Activated CD4-positive, alpha-beta T cell treated with anti-CD3 and anti-CD28 coated beads, Interleukin-2, amount 10 ng/mL, durations not matched to agents 24 days and 14 days (primary cell): ENCODE data around the gene PANK2. TPM values are rescaled to one million over a fixed set of nuclear protein-coding genes. Genes with fewer than 3 reads are reported as not detected.
"Not testable (repeated sequence)": the region's sequence is repeated elsewhere in the genome, so short reads cannot be mapped to it uniquely, and the experiment has no call there.

Experiments used
- DNase-seq: peaks from one replicate; pipeline ENCODE4 v3.0.0; 2022
- H3K27ac Mint-ChIP-seq: one replicate; pipeline ENCODE4 v1.8.0; 2022; ENCODE audit warnings: mild to moderate bottlenecking, mixed read lengths
- H3K27me3 Mint-ChIP-seq: one replicate; pipeline ENCODE4 v1.8.0; 2022; ENCODE audit warnings: mixed read lengths
- H3K36me3 Mint-ChIP-seq: one replicate; pipeline ENCODE4 v1.8.0; 2022; ENCODE audit warnings: low read depth, mild to moderate bottlenecking, mixed read lengths
- H3K4me1 Mint-ChIP-seq: one replicate; pipeline ENCODE4 v1.8.0; 2021; ENCODE audit warnings: mixed read lengths
- H3K4me3 Mint-ChIP-seq: one replicate; pipeline ENCODE4 v1.8.0; 2022; ENCODE audit warnings: mild to moderate bottlenecking, moderate library complexity, mixed read lengths
- H3K9me3 Mint-ChIP-seq: one replicate; pipeline ENCODE4 v1.8.0; 2021; ENCODE audit warnings: mixed read lengths
- intact Hi-C: fragments of 100-400 bp; cut with micrococcal nuclease; formaldehyde crosslinking; loops from one replicate; pipeline ENCODE4 v1.15.1; 2023
- total RNA-seq: library from RNA; stranded (reverse); gene quantifications from 2 replicates; pipeline ENCODE4 v1.2.3, GENCODE V29; 2022

PANK2 gene
- 45.4 and 52.2 TPM in 2 replicates for total RNA-seq

DNA sequence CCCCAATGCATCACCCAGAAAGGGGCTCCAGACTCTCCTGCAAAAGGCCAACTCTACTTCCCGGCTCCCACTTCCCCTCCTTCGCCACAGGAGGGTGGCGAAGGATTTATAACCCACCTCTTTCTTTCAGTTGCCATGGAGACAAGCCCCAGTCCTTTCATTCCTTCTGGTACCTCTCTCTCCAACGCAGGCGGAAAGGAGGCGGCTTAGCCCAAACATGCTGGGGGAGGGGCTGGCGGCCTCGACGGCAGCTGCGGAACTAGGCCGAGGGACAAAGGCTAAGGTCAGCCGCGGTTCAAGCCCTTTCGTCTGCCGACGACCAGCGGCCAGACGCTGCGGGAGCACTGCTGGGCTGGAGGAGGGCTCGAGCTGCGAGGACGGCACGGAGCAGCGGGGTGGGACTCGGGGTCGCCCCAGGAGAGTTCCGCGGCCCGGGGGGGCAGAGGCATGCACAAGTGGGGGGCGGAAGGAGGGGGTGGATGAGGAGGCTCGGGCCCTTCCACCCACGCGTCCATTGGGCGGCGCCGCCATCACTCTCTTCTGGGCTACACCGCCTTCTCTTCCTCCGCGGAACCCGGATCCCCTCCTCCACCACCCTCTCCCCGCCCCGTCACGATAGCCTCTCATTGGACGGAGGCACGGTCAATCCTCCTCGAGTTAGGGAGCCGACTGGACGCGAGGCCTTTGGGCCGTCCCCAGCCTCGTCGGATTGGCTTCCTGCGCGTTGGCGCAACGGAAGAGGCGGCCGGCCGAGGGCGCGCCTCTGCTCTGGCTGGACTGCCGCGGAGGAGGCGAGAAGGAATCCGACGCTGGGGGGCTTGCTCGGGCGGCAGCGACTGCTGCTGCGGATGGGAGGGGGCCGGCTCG lies at the start of gene PANK2:
TSS of gene PANK2 (plus strand) at position 766 of the 867 bp plus-strand sequence.
- H3K36me3 Mint-ChIP-seq: peaks cover 47% of the 10 kb centered on the region
- DNase-seq: peak; percentile 100
- no peaks in the 10 kb centered on the region for H3K9me3 Mint-ChIP-seq
- intact Hi-C loops: loop anchor here (1.0 to 5.0 kb wide), 6 partner anchors 18 to 194 kb away; partner anchors contain the start of genes AP5S1, CENPB and RNF24
- peak within 1 kb of the TSS; percentile 99 for H3K27ac Mint-ChIP-seq
- peaks cover 45% of the 10 kb centered on the region for H3K4me1 Mint-ChIP-seq
- H3K4me3 Mint-ChIP-seq: peak within 1 kb of the TSS; percentile 100
- H3K27me3 Mint-ChIP-seq: no peaks in the 10 kb centered on the region

DNA sequence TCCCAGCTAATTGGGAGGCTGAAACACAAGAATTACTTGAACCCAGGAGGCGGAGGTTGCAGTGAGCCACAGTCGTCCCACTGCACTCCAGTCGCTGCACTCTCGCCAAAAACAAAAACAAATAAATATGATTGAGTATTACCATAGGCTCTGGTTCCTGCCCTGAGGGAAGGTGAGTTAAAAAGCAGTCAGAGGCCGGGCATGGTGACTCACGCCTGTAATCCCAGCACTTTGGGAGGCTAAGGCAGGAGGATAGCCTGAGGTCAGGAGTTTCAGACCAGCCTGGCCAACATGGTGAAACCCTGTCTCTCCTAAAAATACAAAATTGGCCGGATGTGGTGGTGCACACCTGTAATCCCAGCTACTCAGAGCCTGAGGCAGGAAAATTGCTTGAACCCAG lies 49.0 kb upstream of the PANK2 start:
- H3K36me3 Mint-ChIP-seq, DNase-seq, H3K9me3 Mint-ChIP-seq, H3K27ac Mint-ChIP-seq, H3K4me3 Mint-ChIP-seq, H3K27me3 Mint-ChIP-seq, intact Hi-C loops: not testable (repeated sequence)
- H3K4me1 Mint-ChIP-seq: peaks cover 14% of the 10 kb centered on the region

DNA sequence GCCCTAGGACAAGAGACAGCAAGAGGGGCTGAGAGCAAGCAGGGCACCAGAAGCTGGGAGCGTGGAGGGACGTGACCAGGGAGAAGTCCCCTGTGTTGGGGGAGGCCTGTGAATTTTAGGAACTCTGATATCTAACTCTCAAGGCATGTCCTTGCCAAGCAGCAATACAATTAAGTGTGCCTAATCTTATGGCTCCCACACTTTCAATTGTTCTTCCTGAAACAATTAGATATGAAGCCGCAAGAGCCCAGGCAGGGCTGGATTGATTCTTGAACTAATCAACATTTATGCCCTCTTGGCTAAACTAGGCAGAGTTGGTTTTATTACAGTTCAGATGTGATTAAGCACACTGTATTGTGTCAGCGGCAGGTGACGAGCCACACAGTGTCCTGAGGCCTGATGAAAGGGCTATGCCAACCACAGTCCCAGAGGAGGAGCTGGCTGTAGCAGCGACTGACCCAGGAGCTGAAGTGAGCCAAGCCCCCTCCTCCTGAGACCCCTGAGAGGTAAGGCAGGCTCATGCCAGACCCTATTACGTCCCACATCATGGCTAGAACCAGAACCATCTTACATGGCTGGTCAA lies 46.7 kb upstream of the PANK2 start:
- no peak for DNase-seq
- Mint-ChIP-seq H3K9me3 (no peaks in the 10 kb centered on the region), H3K36me3 (no peaks in the 10 kb centered on the region), H3K4me1 (peaks cover 21% of the 10 kb centered on the region), H3K27ac (no peak overlapping the region), H3K4me3 (no peak overlapping the region), H3K27me3 (no peaks in the 10 kb centered on the region)
- intact Hi-C loops: no loop called here

DNA sequence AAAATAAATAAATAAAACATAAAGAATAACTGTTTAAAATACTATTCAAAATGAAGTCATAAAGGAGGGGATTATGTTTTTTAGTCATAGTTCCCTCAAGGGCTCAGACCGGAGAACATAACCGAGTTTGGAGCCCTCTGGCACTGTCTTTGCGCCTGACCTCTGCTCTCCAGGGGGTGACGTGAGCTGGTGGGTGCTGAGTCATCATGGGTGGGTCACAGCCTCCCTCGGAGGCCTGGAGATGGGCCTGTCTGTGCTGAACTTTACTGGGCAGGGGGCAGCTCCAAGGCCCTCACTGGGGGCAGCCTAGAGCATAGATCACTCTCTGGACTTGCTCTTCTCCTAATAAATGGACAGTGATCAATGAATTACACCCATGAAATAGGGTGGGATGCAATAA lies 45.7 kb upstream of the PANK2 start:
- Mint-ChIP-seq H3K4me1 (peaks cover 27% of the 10 kb centered on the region), H3K4me3 (no peak overlapping the region), H3K27me3 (no peaks in the 10 kb centered on the region), H3K9me3 (no peaks in the 10 kb centered on the region), H3K27ac (no peak overlapping the region), H3K36me3 (peaks cover 2% of the 10 kb centered on the region)
- intact Hi-C loops: no loop called here
- DNase-seq: no peak

DNA sequence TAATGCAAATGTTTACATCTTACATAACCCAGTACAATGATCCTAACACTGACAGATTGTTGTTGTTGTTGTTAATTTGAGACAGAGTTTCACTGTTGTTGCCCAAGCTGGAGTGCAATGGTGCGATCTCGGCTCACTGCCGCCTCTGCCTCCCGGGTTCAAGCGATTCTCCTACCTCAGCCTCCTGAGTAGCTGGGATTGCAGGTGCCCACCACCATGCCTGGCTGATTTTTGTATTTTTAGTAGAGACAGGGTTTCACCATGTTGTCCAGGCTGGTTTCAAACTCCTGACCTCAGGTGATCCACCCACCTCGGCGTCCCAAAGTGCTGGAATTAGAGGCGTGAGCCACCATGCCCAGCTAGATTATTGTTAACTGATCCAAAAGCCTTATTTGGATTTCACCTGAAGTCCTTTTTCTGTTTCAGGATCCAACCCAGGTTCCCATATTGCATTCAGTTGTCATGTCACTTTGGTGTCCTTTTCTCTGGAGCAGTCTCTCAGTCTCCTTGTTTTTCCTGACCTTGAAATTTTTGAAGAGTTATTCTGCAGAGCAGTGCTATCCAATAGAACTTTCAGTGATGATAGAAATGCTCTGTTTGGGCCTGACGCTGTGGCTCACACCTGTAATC lies 45.1 kb upstream of the PANK2 start:
- intact Hi-C loops, H3K36me3 Mint-ChIP-seq, H3K27me3 Mint-ChIP-seq: not testable (repeated sequence)

DNA sequence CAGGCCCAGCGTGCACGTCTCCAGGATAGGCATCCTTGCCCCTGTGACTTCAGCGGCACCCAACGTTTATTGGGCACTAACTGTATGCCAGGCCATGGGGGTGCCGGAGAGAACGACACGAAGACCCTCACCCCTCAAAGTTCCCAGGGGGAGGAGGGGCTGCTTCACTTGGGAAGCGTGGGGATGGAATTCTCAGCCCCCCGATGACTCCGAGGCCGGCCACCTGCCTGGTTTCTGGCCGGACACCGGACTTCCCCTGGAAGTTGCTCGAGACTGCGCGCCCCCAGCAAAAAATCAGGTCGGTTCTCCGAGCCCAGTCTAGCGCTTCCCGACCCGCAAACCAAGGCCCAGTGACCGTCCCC lies 42.8 kb upstream of the PANK2 start:
- peak overlapping the region; percentile 92 for H3K4me3 Mint-ChIP-seq
- no peaks in the 10 kb centered on the region for H3K9me3 Mint-ChIP-seq
- DNase-seq: no peak
- H3K4me1 Mint-ChIP-seq: peaks cover 21% of the 10 kb centered on the region
- peaks cover 9% of the 10 kb centered on the region for H3K36me3 Mint-ChIP-seq
- H3K27me3 Mint-ChIP-seq: no peaks in the 10 kb centered on the region
- peak overlapping the region; percentile 90 for H3K27ac Mint-ChIP-seq
- intact Hi-C loops: loop anchor here (1.0 to 2.0 kb wide), 2 partner anchors 26 to 50 kb away; partner anchors contain the start of genes AP5S1 and CDC25B

More for the DNA sequence above, 45.1 kb upstream of the PANK2 start:
- H3K27ac Mint-ChIP-seq, H3K9me3 Mint-ChIP-seq, DNase-seq, H3K4me3 Mint-ChIP-seq: not testable (repeated sequence)
- H3K4me1 Mint-ChIP-seq: peaks cover 28% of the 10 kb centered on the region

DNA sequence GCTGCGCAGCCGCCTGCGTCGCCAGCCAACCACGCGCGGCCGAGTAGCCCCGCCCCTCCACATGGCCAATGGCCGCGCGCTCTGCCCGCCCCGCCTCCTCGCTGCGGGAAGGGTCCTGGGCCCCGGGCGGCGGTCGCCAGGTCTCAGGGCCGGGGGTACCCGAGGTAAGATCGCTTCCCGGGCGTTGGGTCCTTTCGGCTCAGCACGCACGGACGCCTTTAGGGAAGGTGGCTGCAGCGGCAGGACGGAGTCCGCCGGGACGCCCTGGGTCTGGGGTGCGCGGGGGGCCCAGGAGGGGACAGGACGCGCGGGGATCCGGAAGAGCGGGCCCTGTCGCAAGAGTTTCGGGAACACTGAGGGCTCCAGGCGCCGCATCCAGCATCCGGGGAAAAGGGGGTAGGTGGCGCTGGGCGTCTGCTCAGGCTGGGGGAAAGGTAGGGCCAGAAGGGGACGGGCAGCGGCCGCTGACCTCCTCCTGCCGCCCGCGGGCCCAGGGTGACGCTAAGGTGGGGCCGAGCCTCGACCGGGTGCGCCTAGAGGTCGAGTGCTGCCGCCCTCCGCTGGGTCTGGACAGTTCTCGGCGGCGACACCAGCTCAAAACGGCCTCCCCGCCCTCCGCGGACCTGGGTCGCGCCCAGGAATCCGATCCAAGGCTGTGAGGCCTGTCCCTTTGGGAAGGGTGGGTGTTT lies 42.3 kb upstream of the PANK2 start, which contains the start of gene MAVS:
TSS of gene MAVS (plus strand) at position 95 of the 689 bp plus-strand sequence. CDS start 7,791 bp downstream, outside the sequence.
- DNase-seq: peak; percentile 97
- intact Hi-C loops: loop anchor here (1.0 to 2.0 kb wide), 3 partner anchors 27 to 79 kb away; partner anchors contain the start of genes AP5S1 and CDC25B
- H3K4me1 Mint-ChIP-seq: peaks cover 21% of the 10 kb centered on the region
- peaks cover 9% of the 10 kb centered on the region for H3K36me3 Mint-ChIP-seq
- no peaks in the 10 kb centered on the region for H3K27me3 Mint-ChIP-seq
- peak within 1 kb of the TSS; percentile 90 for H3K27ac Mint-ChIP-seq
- no peaks in the 10 kb centered on the region for H3K9me3 Mint-ChIP-seq
- peak within 1 kb of the TSS; percentile 92 for H3K4me3 Mint-ChIP-seq

DNA sequence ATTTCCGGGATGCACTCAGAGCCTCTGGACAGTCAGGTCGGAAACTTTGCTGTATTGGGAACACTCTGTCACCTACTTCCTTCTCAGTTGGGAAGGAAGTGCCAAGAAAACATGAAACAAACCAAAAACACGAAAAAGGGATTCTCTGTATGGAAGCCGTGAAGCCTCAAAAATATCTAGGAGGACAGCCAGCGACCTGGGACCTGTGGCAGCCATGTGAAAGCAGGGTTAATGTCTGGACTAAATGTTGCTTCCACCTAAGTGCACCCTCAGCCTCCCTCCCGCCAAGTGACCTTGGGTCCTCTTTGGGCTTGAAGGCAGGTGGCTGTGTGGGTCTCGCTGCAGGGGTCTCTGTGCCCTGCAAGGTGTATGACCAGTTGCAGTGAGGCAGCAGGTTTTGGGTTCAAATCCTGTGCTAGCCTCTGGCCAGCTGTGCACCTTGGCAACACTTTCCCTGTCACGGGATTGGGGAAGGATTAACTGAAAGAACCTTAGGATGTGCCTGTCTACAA lies 41.7 kb upstream of the PANK2 start:
- Mint-ChIP-seq H3K9me3 (no peaks in the 10 kb centered on the region), H3K27me3 (no peaks in the 10 kb centered on the region), H3K36me3 (peaks cover 12% of the 10 kb centered on the region), H3K4me1 (peaks cover 21% of the 10 kb centered on the region), H3K27ac (peak overlapping the region; percentile 90), H3K4me3 (peak overlapping the region; percentile 92)
- intact Hi-C loops: loop anchor here (1.0 to 2.0 kb wide), 2 partner anchors 51 to 79 kb away; partner anchors contain the start of gene CDC25B
- DNase-seq: peak; percentile 62

DNA sequence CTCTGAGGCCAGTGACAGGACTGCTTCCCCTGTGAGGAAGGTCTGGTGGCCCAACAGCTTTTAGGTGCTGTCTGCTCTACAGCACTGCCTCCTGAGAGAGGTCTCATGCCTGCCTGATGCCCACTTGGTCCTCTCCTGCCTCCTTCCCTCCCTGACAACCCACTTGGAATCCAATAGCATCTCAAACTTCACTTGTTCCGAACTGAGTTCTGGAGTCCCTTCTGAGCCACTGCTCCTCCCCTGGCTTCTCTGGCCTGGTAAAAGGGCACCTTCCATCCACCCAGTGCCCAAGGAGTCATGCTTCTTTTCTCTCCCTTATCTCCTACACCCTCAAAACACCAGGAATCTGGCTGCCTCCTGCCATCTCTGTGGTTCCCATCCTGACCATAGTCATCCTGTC lies 40.6 kb upstream of the PANK2 start:
- intact Hi-C loops: no loop called here
- Mint-ChIP-seq H3K27ac (peak overlapping the region; percentile 72), H3K4me3 (peak overlapping the region; percentile 92), H3K4me1 (peaks cover 21% of the 10 kb centered on the region), H3K9me3 (no peaks in the 10 kb centered on the region), H3K27me3 (no peaks in the 10 kb centered on the region), H3K36me3 (peaks cover 12% of the 10 kb centered on the region)
- no peak for DNase-seq

DNA sequence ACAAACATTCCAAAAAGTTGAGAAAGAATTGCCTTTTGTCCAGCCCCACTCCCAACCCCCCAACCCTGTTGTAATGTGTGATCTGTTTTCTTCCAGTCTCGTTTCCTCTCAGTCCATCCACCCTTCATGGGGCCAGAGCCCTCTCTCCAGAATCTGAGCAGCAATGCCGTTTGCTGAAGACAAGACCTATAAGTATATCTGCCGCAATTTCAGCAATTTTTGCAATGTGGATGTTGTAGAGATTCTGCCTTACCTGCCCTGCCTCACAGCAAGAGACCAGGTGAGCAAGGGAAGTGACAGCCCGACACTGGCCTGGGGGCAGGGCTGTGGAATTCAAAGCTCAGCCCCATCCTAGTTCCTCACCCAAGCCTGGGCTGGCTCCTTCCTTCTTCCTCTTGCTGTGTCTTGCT lies 34.7 kb upstream of the PANK2 start:
- Mint-ChIP-seq H3K27ac (no peak overlapping the region), H3K4me1 (peaks cover 9% of the 10 kb centered on the region), H3K36me3 (peaks cover 32% of the 10 kb centered on the region), H3K9me3 (no peaks in the 10 kb centered on the region), H3K4me3 (no peak overlapping the region), H3K27me3 (no peaks in the 10 kb centered on the region)
- intact Hi-C loops: no loop called here
- no peak for DNase-seq

DNA sequence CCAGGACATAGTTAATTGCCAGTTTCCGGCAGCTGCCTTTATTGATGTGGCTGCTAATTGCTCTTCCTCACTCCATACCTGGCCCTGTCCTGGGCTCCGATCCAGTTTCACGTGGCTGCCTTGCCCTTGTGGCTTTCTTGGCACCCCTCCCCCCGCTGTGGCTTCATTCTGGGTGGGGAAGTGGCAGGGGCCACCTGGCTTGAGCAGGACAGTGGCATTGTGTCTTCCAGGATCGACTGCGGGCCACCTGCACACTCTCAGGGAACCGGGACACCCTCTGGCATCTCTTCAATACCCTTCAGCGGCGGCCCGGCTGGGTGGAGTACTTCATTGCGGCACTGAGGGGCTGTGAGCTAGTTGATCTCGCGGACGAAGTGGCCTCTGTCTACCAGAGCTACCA lies 31.8 kb upstream of the PANK2 start:
- Mint-ChIP-seq H3K36me3 (peaks cover 52% of the 10 kb centered on the region), H3K4me1 (peaks cover 7% of the 10 kb centered on the region), H3K27ac (no peak overlapping the region), H3K27me3 (no peaks in the 10 kb centered on the region), H3K9me3 (no peaks in the 10 kb centered on the region), H3K4me3 (no peak overlapping the region)
- intact Hi-C loops: no loop called here
- no peak for DNase-seq

DNA sequence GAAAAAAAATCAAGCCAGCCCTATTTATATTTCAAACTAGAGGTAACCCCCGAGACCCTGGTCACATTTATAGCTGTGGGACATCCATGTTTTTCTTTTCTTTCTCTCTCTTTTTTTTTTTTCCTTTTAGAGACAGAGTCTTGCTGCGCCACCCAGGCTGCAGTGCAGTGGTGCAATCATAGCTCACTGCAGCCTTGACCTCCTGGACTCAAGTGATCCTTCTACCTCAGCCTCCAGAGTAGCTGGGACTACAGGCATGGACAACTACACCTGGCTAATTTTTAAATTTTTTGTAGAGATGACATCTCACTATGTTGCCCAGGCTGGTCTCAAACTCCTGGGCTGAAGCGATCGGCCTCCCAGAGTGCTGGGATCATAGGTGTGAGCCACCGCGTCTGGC lies 30.5 kb upstream of the PANK2 start:
- Mint-ChIP-seq H3K27ac (no peak overlapping the region), H3K9me3 (no peaks in the 10 kb centered on the region), H3K36me3 (peaks cover 64% of the 10 kb centered on the region), H3K27me3 (no peaks in the 10 kb centered on the region), H3K4me1 (peaks cover 7% of the 10 kb centered on the region), H3K4me3 (no peak overlapping the region)
- intact Hi-C loops: no loop called here
- DNase-seq: no peak

DNA sequence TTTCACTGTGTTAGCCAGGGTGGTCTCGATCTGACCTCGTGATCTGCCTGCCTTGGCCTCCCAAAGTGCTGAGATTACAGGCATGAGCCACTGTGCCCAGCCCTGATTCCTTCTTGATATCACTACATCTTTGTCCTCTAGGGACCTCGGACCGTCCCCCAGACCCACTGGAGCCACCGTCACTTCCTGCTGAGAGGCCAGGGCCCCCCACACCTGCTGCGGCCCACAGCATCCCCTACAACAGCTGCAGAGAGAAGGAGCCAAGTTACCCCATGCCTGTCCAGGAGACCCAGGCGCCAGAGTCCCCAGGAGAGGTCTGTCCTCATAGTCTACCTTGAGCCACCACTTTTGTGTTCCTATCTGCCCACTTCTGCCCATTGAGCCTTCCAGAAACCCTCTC lies 28.0 kb upstream of the PANK2 start:
- H3K27me3 Mint-ChIP-seq: no peaks in the 10 kb centered on the region
- peaks cover 73% of the 10 kb centered on the region for H3K36me3 Mint-ChIP-seq
- H3K4me1 Mint-ChIP-seq: peaks cover 3% of the 10 kb centered on the region
- no peak overlapping the region for H3K4me3 Mint-ChIP-seq
- H3K27ac Mint-ChIP-seq: no peak overlapping the region
- H3K9me3 Mint-ChIP-seq: no peaks in the 10 kb centered on the region
- DNase-seq: no peak
- intact Hi-C loops: no loop called here
